Measurements from ENCODE around the gene ANTKMT.
"Not testable (repeated sequence)": the region's sequence is repeated elsewhere in the genome, so short reads cannot be mapped to it uniquely, and the experiment has no call there.

The ANTKMT gene

GRCh38 chr16:728131-728889 is 7.4 kb downstream of the ANTKMT start:
- peak; percentile 59 to 67 for DNase-seq (ENCODE audit: low read depth in 2 of 2)

GRCh38 chr16:728890-729744 is 8.2 kb downstream of the ANTKMT start:
- DNase-seq (ENCODE audit: low read depth in 2 of 2): no peak

DNA sequence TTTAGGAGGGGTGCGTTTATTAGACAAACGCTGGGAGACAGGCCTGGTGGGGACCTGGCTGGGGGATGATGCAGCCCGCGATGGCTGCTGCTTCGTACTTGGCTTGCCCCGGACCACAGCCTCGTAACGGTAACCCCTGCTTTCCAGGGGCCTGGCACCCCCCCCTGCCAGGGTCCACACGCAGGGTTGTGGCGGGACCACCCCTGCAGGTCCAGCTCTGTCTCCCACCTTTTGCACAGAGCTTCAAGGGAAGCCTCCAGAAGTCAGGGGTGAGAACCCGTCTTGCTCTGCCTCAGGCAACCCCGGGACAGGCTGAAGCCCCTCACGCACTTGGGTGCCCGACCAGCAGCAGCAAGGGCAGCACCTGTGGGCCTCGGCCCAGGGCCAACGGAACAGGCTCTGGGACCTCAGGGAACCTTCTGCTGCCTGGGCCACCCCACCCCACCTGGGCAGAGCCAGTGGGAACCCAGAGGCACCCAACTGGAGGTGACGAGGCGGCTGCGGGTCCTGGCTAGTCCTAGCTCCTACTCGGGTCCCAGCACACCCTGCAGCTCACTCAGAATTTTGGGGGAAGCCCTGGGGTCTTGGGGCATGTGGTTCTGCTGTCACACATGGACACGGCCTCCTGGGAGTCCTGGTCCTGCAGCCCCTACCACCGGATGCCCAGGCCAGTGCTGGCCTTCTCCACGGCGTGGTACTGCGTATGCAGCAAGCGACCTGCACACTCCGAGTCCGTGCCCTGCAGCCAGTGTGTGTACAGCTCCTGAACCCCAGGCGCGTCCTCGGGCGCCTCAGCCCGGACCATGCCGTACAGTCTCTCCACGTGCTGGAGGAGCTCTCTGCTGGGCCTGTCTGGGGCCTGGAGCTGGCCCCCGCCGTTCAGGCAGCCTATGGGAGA is 9.1 kb downstream of the ANTKMT start:
- DNase-seq (ENCODE audit: low read depth in 2 of 2): no peak

- DNase-seq (ENCODE audit: low read depth in 2 of 2): no peak
Observed at GRCh38 chr16:730666-731509, 9.9 kb downstream of the ANTKMT start.

DNA sequence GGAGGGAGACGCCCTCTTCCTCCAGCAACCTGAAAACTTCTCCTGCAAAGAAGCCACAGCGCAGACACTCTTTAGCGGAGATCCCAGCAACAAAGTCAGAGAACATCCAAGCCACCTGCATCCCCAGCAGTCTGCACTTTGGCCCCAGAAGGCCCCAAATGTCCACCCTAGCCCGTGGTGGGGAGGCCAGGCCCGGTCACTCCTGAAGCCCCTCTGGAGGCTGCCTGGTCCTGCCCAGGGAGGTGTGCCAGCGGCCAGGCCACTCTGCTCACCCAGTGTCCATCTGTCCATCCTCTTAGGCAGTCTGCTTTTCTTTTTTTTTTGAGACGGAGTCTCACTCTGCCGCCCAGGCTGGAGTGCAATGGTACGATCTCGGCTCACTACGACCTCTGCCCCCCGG is 11.4 kb downstream of the ANTKMT start:
- DNase-seq (ENCODE audit: low read depth in 2 of 2): no peak

GRCh38 chr16:732936-733335 is 12.0 kb downstream of the ANTKMT start:
- DNase-seq (ENCODE audit: low read depth in 2 of 2): no peak

DNA sequence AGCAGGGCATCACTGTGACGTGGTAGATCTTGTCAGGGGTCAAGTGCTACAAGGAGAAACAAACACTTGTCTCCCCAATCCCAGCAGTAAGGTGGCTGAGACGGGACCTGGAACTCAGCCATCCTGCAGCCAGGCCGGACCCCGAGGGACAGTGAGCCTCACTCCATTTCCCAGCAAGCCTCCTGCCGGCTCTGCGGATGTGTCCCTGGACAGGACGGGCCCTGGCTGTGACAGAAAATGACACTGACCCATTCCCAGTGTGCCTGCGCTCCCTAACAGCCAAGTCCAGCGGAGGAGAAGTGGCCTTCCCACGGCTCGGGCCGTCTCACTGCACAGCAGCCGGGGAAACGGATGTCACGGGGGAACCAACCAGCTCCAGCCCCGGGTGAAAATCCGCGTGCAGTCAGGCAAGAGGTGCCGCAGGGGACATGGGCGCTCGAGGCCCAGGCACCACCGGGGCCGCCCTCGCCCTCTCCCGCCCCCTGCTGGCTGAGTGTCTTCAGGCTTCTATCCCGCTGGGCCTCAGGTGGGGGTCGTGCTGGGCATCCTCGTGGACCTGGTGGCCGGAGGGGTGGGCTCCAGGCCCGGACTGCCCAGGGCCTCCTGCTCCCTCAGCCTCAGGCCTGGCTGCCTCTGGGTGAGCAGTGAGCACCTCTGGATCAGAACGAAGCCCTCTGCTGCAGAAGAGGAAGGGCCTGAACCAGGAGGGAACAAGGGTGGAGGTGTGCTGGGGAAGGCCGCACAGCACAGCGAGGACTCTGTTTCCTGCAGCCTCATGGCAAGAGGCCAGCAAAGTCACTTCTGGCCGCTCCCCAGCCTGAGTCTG is 12.6 kb downstream of the ANTKMT start:
- no peak for DNase-seq (ENCODE audit: low read depth in 2 of 2)

GRCh38 chr16:734208-734980 is 13.4 kb downstream of the ANTKMT start:
- DNase-seq (ENCODE audit: low read depth in 2 of 2): no peak

- no peak for DNase-seq (ENCODE audit: low read depth in 2 of 2)
Observed at GRCh38 chr16:734981-735881, 14.3 kb downstream of the ANTKMT start.

GRCh38 chr16:735982-736453 is 15.1 kb downstream of the ANTKMT start:
- peak; percentile 71 to 81 for DNase-seq (ENCODE audit: low read depth in 2 of 2)

DNA sequence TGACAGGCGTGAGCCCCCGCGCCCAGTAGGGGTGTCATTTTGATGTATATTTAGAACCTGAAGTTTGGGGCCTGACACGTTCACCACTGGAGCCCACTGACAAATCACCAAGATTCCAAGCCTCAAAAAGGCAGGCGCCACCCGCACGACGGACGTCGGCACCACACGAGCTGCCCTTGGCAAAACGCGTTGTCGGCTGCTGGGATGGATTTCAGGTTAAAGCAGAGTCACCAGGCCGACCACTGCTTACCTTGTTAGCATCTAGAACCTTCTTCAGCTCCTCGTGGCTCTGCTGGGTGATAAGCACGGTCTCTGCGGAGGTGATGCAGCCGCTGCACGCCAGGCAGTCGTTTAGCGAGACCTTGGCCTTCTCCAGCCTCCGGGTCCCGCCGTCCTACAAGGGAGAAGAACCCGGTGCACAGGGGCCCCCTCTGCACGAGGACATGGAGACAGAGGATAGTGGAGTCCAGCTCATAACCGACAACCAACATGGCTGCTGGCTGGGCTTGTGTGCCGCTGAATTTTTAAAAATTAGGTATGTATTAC is 16.1 kb downstream of the ANTKMT start:
- no peak for DNase-seq (ENCODE audit: low read depth in 2 of 2)

DNA sequence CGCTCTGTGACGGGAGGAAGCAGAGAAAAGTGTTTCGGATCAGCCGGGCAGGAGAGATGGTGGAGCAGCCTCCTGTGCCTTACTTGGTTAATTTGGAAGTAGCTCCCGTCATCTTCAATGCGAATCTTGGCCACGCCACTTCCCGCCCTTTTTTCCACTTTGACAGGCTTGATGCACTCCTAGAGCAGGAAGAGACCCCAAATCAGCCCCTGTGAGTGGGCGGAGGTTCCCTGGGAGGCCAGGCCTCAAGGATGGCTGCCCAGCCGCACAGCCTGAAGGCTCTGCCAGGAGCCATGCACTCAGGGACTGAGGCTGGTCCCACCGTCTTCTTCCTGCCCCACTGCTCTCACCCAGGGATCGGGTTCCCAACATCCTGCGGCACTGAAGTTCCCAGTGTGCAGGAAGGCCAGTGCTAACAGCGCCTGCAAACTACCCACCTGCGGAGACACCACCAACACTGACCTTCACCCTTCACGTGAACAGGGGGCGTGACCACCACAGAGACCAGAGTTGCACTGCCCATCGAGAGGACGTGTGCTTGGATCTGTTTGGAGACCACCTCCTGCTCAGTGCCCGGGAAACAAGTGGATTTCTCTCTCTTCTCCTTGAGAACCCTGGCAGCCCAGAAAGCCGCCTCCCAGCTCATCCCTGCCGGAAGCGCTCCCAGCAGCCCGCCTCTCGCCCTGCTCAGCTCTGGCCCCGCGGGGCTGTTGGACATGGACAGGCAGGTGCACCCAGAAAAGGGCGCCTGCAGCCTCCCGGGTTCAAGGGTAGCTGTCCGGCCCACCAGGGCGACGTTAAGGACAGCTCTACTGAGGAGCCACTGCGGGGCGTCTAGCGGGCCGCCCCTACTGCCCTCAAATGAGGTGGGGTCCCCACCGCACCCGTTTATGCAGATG is 18.9 kb downstream of the ANTKMT start:
- DNase-seq (ENCODE audit: low read depth in 2 of 2): no peak

- DNase-seq (ENCODE audit: low read depth in 2 of 2): no peak
Observed at GRCh38 chr16:740459-740763, 19.5 kb downstream of the ANTKMT start.

GRCh38 chr16:740764-741505 is 20.0 kb downstream of the ANTKMT start, which contains the start of gene CIAO3:
CIAO3 (minus strand) TSS chr16:740997; CDS start chr16:740985, 12 bp downstream.
- DNase-seq (ENCODE audit: low read depth in 2 of 2): peak; percentile 88 to 90

DNA sequence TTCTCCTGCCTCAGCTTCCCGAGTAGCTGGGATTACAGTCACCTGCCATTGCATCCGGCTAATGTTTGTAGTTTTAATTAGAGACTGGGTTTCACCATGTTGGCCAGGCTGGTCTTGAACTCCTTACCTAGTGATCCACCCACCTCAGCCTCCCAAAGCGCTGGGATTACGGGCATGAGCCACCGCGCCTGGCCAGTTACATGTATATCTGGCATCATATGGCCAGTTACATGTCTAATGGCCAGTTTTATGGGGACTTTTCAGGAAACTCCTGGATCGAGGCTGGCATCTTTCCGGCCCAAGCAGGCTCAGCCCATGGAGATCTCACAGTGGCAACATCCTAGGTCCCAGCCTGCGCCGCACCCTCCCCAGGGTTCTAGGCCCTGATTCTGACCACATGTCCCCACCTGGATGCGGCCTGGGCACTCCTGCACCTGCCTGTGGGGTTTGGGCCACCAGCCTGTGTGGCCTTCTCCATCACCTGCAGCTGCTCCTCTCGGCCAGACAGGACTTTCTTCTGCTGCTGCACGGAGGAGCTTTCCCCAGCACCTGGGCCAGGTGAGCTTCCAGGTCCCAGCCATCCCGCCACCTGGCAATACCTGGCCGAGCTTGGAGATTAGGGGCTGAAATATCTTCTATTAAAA is 21.2 kb downstream of the ANTKMT start:
- DNase-seq (ENCODE audit: low read depth in 2 of 2): no peak

GRCh38 chr16:742894-743293 is 21.9 kb downstream of the ANTKMT start:
- not testable (repeated sequence) for DNase-seq (ENCODE audit: low read depth in 2 of 2)

Data from stimulated activated CD8-positive, alpha-beta memory T cell treated with anti-CD3 and anti-CD28 coated beads, Interleukin-15, amount 100 ng/mL, for 48 hours (primary cell).